Measurements from ENCODE around the gene BHLHE40. TPM values are rescaled to one million over a fixed set of nuclear protein-coding genes. Genes with fewer than 3 reads are reported as not detected.

Gene BHLHE40
- total and polyA plus RNA-seq, 2 of the 13 experiments (the other 11 are each of a cell fraction or from before 2014, with no cell fraction given), result 1.8 to 51.0 TPM

DNA sequence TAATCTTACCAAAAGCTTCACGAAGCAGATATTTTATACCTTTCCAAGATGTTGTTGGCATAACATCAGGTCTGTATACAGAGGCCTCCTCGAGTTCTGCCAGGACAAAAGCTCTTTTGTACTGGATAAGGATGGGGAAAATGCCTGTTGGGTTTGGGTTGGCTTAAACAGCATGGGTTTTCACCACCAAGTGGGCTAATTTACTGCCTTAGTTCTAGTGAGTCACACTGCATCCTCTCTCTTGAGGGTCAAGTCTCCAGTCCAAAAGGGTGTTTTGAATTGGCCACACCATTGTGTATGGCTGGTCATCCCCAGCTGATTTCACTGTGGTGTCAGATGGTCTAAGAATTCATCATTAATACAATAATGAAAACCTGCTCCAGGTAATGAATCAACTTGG lies 26.1 kb upstream of the BHLHE40 start:
- H3K27ac ChIP-seq (ENCODE audit: extremely low read length, insufficient read depth, low read length), result no peak overlapping the region
- TF ChIP-seq ZNF430 (CRISPR knock-in tag; IDR thresholded peaks at IDR 0.05) (no peak), ZFP82 (CRISPR knock-in tag; IDR thresholded peaks at IDR 0.05; ENCODE audit: borderline replicate concordance) (0 out of 2 replicates have a peak, but pooled peaks have one; percentile 10)
- ATAC-seq (peak; percentile 62), FAIRE-seq (no peak), DNase-seq (ENCODE audit: low spot score) (no peak)
- BruUV-seq (replicated peaks), result no TSS peak
- peaks cover 48% of the 10 kb centered on the region for H3K4me1 ChIP-seq (ENCODE audit: insufficient read depth, low read length)
- WGBS (ENCODE audit: low lambda C conversion rate), result 0% methylated on average over 2 of the region's 2 CpGs
- ChIA-PET CTCF (ENCODE audit: low intra/inter-chr PET ratio, low total read pairs) (no interaction called here), POLR2A (no interaction called here)
- H3K4me2 ChIP-seq (ENCODE audit: low read depth, low read length), result peak overlapping the region; percentile 62
- no peak overlapping the region; a peak in 1 of 6 replicates for H3K4me3 ChIP-seq (replicated peaks in 1 of 3; ENCODE audit: insufficient read depth in 1 of 3, low read depth in 2 of 3, low read length in 3 of 3)
- no peaks in the 10 kb centered on the region for H3K79me2 ChIP-seq (ENCODE audit: insufficient read depth, low read length)
- in situ Hi-C loops (cut with HindIII; ENCODE audit: extremely low pct_ligation_motif_present, low pct_unique_long_range_greater_than_20kb), result no loop called here
- H2AFZ ChIP-seq (ENCODE audit: low read length), result no peak overlapping the region
- no peaks in the 10 kb centered on the region for H4K20me1 ChIP-seq (ENCODE audit: insufficient read depth, low read length)
- no peaks in the 10 kb centered on the region for H3K36me3 ChIP-seq (replicated peaks in 1 of 2; ENCODE audit: control insufficient read depth in 1 of 2, insufficient read depth in 2 of 2, low read length in 2 of 2)
- intact Hi-C loops (cut with micrococcal nuclease; ENCODE audit: unreplicated experiment), result no loop called here
- H3K9me3 ChIP-seq (ENCODE audit: low read length), result no peaks in the 10 kb centered on the region
- H3K9ac ChIP-seq (ENCODE audit: insufficient read depth, low read depth, low read length), result no peak overlapping the region
- H3K27me3 ChIP-seq (ENCODE audit: control insufficient read depth in 1 of 2, insufficient read depth in 2 of 2, low read length in 2 of 2), result no peaks in the 10 kb centered on the region

DNA sequence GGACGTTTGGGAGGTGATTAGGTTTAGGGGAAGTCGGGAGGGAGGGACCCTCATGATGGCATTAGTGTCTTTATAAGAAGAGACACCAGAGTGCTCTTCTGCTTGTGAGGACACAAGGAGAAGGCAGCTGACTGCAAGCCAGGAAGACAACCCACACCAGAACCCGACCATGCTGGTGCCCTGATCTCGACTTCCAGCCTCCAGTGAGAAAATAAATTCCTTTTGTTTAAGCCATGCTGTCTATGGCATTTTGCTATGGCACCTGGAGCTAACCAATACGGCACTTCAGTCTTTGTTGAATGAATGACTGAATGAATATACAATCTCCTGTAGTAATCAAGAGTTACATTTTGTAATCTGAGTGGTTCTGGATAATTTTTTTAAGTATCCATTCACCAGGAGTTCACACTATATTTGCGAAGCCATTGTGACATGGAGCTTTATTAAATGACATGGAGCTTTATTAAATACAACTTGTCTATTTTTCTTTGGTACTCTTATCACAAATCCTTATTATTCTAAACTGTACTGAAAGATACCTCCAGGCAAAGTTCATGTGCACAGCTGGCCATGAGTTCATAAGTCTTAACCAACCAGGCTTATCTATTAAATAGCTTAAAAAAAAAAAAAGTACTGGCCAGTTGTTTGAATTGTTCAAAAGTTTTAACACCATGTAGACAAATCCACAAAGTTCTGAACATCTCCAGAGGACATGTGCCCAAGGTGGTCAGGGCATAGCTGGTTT lies 24.8 kb upstream of the BHLHE40 start:
- WGBS (ENCODE audit: low lambda C conversion rate), result 35% methylated on average over 6 of the region's 6 CpGs
- in situ Hi-C loops (cut with HindIII; ENCODE audit: extremely low pct_ligation_motif_present, low pct_unique_long_range_greater_than_20kb), result no loop called here
- ATAC-seq (no peak), DNase-seq (ENCODE audit: low spot score) (no peak), FAIRE-seq (no peak)
- Histone ChIP-seq H4K20me1 (ENCODE audit: insufficient read depth, low read length) (no peaks in the 10 kb centered on the region), H3K9me3 (ENCODE audit: low read length) (peaks cover 6% of the 10 kb centered on the region; the same call in 1 of the 2 replicates), H3K79me2 (ENCODE audit: insufficient read depth, low read length) (no peaks in the 10 kb centered on the region), H3K4me1 (ENCODE audit: insufficient read depth, low read length) (peaks cover 43% of the 10 kb centered on the region), H3K27ac (ENCODE audit: extremely low read length, insufficient read depth, low read length) (no peak overlapping the region), H3K36me3 (replicated peaks in 1 of 2; ENCODE audit: control insufficient read depth in 1 of 2, insufficient read depth in 2 of 2, low read length in 2 of 2) (no peaks in the 10 kb centered on the region), H3K9ac (ENCODE audit: insufficient read depth, low read depth, low read length) (no peak overlapping the region), H2AFZ (ENCODE audit: low read length) (no peak overlapping the region), H3K27me3 (ENCODE audit: control insufficient read depth in 1 of 2, insufficient read depth in 2 of 2, low read length in 2 of 2) (no peaks in the 10 kb centered on the region), H3K4me2 (ENCODE audit: low read depth, low read length) (no peak overlapping the region), H3K4me3 (replicated peaks in 1 of 3; ENCODE audit: insufficient read depth in 1 of 3, low read depth in 2 of 3, low read length in 3 of 3) (no peak overlapping the region)
- TF ChIP-seq, protein P1, sequence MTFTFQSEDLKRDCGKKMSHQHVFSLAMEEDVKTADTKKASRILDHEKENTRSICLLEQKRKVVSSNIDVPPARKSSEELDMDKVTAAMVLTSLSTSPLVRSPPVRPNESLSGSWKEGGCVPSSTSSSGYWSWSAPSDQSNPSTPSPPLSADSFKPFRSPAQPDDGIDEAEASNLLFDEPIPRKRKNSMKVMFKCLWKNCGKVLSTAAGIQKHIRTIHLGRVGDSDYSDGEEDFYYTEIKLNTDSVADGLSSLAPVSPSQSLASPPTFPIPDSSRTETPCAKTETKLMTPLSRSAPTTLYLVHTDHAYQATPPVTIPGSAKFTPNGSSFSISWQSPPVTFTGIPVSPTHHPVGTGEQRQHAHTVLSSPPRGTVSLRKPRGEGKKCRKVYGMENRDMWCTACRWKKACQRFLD (CRISPR knock-in tag; IDR thresholded peaks at IDR 0.05; ENCODE audit: borderline replicate concordance), result no peak
- TF ChIP-seq NFIC (IDR thresholded peaks at IDR 0.05; ENCODE audit: low read length) (no peak), ZIK1 (CRISPR knock-in tag; IDR thresholded peaks at IDR 0.05; ENCODE audit: borderline replicate concordance, low read depth) (no peak), ZBTB21 (CRISPR knock-in tag; IDR thresholded peaks at IDR 0.05) (no peak), MTF1 (CRISPR knock-in tag; IDR thresholded peaks at IDR 0.05) (no peak), PPARG (CRISPR knock-in tag; conservative IDR thresholded peaks at IDR 0.05) (no peak), ZNF878 (CRISPR knock-in tag; IDR thresholded peaks at IDR 0.05) (no peak)
- TF ChIP-seq, protein P2, sequence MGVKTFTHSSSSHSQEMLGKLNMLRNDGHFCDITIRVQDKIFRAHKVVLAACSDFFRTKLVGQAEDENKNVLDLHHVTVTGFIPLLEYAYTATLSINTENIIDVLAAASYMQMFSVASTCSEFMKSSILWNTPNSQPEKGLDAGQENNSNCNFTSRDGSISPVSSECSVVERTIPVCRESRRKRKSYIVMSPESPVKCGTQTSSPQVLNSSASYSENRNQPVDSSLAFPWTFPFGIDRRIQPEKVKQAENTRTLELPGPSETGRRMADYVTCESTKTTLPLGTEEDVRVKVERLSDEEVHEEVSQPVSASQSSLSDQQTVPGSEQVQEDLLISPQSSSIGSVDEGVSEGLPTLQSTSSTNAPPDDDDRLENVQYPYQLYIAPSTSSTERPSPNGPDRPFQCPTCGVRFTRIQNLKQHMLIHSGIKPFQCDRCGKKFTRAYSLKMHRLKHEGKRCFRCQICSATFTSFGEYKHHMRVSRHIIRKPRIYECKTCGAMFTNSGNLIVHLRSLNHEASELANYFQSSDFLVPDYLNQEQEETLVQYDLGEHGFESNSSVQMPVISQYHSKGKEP (CRISPR knock-in tag; IDR thresholded peaks at IDR 0.05), result no peak
- TF ChIP-seq, protein P3, sequence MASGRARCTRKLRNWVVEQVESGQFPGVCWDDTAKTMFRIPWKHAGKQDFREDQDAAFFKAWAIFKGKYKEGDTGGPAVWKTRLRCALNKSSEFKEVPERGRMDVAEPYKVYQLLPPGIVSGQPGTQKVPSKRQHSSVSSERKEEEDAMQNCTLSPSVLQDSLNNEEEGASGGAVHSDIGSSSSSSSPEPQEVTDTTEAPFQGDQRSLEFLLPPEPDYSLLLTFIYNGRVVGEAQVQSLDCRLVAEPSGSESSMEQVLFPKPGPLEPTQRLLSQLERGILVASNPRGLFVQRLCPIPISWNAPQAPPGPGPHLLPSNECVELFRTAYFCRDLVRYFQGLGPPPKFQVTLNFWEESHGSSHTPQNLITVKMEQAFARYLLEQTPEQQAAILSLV (CRISPR knock-in tag; IDR thresholded peaks at IDR 0.05; ENCODE audit: borderline replicate concordance), result no peak
- BruUV-seq (replicated peaks), result no TSS peak
- POLR2A ChIA-PET, result no interaction called here
- intact Hi-C loops (cut with micrococcal nuclease; ENCODE audit: unreplicated experiment), result no loop called here
- CTCF ChIA-PET (ENCODE audit: low intra/inter-chr PET ratio, low total read pairs), result no interaction called here
